Activated naive CD4-positive, alpha-beta T cell treated with anti-CD3 and anti-CD28 coated beads, Interleukin-2, amount 50 U/mL, for 16 hours (primary cell): ENCODE measurements around the gene ARL15.

Experiments used
- DNase-seq: peaks from one replicate; pipeline ENCODE4 v3.0.0-alpha.2; 2020

Gene ARL15

DNA sequence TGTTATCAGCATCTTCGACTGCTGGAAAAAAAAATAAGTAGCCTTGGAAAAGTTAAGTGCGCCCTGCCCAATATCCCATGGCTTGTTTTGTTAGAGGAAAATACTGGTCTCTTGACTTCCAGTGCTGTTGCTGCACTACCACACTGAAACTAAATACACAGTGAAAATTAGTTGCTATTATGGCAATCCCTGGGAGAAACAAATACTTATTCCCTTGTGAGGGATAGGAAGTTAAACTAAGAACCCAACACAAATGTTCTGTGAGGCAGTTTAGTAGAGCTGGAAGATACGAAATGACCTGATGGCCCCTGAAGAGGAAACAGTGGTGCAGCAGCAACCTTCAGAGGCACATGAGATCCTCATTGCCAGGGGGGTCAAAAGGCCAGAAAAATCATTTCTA, 164.0 kb downstream of the ARL15 start:
- DNase-seq = no peak

DNA sequence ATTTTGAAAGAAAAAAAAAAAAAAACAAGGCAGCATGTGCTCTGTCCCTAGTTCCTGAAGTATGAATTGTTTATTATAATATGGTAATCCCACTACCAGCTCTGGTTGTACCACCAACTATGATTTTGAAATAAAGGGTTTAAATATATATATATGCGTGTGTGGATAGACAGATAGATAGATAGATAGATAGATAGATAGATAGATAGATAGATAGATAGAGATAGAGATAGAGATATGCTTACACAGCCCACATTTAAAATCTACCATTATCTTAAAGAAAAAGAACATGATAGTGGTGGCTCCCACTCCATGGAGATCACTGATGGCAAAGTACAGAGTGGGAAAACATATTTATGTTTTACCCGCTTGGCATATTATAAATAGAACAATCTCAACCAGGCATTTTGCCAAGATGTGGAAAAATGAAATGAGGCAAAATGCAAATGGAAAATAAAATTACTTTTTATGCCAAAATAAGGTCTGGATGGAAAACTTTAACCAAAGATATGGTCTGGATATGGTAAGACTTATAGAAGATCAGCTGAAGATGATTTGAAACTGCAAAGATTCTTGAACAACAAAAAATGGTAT, 170.0 kb downstream of the ARL15 start:
- DNase-seq = no peak

DNA sequence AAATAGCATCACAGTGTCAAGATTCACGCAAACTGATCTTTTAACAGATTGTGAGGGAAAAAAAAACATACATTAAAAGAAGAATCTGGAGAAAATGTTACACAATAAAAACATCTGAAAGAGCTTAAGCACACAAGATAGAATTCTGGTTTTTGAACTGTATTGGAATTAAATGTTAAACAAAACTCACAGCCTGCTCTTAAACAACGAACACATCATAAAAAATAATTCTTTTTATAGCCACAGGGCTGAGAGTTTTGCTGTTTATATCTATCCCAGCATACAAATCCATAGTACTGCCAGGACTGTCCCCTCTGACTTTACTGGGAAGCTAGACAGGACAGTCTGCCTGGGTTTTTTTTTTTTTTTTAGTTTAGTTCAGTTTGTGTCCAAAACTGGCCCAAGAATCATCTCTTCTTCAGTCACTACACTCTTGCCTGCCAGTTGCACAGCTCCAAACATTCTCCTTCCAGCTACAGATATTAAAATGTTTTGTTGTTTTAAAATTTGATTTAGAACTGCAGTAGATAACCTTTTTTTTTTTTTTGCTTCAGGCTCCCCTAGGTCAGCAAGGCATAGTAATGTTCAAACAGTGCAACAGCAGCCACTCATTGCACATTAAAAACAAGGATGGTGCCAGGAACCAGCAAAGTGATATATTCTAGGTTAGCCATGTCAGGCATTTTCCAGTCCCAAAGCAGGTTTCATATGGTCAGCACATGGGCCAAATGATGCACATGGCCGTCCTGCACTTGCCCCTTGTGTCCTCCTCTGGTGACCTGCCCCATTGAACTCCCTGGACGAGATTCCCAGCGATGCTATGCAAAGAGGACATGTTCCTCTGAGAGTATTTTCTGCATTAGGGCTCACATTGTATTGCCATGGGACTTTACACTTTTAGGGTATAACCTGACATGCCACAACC, 173.6 kb downstream of the ARL15 start:
- DNase-seq = no peak

DNA sequence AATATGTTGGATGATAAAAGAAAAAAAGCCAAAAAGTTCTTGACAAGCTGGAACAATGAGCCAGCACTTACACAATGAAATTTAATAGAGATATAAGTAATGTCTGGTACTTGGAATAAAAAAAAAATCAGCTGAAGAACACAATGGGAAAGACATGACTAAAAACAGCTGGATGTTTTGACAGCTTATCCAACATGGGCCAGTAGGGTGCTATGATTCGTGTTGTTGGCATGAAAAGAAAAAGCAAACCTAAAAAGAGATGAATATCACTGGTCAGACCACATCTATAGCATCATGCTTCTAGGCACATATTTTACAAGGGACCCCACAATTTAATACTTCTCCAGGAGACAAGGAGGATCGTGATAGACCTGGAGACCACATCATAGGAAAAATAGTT, 175.3 kb downstream of the ARL15 start:
- DNase-seq = no peak

DNA sequence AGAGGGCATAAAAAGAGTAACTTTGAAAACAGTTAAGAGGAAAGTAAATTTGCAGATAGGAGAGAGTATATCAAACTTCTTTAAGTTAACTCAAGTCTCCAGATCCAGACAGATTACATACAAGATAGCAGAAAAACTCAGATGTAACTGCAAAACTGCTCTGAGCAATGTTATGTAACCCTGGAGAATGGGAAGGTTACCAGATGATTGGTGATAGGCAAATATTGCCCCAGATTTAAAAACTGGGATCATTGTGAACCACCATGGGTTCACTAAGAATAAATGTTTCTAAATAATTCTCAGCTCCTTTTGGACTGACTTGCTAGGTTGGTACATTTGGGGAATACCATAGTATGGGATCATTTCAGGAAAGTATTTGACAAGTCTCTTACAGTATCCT, 176.5 kb downstream of the ARL15 start:
- no peak for DNase-seq

DNA sequence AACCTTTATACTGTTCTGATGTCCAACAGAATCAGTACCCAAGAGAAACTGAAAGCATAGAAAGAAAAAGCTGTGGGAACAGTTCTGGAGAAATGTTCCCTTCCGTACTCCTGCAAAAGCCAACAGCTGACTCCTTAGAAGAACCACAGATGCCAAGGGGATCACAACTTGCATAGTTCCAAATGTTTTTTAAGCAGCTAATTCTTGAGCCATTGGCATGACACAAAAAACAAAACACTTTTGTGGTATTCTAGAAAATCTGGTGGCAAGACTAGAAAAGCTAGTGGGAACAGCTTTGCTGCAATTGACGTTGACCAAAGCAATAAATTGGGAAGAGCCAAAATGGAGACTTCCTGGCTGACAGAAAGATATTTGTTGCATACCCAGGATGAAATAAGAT, 189.9 kb downstream of the ARL15 start:
- DNase-seq = no peak

DNA sequence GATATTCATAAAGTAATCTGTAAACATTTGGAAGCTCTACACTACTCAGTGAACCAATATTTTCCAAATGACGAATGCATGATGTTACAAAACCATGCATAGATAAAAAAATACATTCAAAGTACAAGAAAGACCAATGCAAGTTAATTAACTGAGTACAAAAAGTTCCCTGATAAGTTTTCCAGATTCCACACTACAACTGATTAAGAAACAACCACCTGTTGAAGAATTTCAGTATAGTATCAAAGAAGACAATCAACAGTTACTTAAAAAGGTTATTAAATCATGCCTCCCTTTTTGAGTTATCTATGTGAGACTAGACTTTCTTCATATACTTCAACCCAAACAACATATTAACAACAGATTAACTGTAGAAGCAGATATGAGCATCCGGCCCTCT, 192.4 kb downstream of the ARL15 start:
- DNase-seq = no peak

DNA sequence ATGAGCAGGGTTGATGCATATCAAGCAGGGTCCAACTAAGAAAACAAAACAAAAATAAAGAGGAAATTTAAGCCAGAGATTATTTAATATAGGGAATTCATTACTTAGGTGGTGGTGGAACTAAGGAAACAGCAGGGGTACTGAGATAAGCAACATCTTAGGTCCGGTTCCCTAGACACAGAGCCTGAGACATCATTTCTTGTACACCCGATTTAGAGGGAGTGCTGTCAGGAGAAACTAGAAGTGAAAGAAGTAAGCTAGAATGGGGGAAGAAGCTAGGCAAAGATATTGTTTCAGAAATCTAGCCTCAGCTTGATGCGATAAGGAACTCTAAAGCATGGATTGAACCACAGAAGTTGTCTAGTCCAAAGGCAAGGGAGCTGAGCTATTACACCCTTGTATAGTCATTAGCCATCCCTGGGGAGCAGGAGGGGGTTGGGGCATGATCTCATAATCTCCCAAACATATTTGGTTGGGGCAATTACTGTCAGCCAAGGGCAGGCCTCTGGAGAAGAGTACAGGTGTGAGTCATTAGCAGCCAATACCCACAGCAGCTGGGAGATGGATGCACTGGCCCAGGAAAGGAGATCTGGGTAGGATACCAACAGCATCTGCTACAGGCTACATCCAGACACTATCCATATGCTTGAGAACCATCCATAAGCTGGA, 194.5 kb downstream of the ARL15 start:
- no peak for DNase-seq

DNA sequence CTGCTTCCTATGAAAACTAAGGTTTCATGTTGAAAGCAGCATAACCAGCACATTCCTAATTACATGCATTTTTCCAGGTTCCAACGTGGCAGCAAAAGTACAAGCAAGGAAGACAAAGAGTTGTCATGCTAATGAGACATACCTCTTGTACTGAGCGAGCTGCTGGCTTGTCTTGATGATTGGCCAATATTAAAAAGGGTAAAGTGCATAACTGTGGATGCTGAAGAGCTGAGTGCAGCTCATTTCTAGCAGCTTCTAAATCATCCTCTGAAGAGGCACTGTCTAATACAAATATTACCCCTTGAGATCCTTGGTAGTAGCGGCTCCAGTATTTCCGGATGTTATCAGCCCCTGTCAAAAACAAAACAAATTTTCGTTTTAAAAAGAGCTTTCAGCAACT, 197.3 kb downstream of the ARL15 start:
- no peak for DNase-seq

DNA sequence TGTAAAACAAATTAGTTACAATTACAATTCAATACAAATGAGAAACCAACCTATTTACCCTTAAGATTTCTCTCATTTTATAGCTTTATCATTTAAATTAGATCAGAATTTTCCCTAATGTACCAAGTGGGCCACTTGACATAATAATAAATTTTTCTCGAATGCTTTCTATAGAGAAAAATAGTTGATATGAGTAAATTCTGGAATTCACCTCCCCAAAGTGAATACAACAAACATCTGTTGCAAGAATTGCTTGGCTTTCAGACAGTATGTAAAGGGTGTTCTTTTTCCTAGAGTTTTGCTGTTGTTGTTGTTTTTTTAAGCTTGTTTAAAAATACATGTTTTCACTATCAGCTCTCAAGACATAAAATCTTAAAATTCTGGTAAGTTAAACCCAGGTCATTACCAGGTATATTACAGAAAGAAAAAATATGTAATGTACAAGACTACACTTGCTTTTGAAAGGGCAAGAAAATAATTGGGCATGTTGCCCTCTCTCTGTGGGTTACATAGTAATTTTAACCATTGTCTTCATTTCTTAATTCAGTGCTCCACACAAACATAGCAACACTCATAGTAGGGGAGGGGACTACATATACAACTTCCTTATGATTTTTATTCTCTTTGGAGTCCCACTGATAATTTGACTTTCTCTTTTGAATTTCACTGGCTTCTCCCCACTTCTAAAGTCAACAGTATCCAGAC, 200.6 kb downstream of the ARL15 start:
- DNase-seq = no peak

DNA sequence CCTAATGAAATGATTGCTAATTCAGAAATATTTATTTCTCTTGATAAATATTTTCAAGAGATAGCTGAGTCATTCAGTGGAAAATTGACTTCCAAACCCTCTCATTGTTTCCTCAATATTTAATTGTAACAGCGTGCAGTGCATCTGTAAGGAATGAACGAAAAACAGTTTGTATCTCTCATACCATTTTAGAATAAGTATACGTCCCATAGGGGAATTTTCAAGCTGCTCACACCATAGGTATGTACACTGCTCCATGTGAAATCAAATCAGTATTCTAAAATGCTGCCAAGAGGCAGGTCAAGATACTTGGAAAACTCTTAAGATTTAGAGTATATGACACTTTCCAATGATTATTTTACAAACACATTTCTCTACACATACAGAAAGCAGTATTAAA, 202.2 kb downstream of the ARL15 start:
- no peak for DNase-seq

DNA sequence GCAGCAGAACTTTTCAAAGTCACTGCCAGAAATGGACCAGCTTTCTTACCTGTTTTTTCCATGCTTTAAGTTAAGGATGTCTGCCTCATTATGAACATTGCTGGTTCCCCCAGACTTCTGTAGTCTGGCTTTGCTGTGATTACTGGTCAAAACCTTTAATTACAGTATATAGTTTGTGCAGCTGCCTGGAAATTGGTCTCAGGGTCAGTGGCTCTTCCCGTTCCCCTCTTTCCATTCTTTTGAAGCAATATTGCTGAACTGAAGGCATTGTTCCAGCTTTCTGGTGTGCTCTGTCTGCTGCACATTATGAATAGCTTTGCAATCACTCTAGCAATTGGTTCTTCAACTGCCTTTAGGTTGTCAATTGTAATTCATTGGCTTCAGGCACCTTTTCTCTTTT, 206.5 kb downstream of the ARL15 start:
- no peak for DNase-seq

DNA sequence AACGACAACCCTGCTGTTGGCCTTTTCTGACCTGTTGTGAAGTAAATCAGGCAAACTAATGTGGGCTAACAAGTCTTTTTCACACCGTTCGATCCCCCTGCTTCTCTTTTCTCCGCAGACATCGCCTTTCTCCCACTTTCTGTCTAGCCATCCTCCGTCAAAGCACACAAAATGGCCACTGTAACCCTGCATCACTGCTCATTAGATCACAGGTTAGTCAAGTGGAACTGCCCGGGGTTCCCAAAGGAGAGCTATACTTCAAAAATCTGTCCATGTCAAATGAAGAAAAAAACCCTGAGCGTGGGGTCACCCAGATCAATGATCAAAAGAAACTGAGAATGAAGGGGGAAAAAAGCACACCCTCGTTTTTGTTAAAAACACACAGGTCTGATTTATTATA, 212.1 kb downstream of the ARL15 start:
- DNase-seq = no peak

DNA sequence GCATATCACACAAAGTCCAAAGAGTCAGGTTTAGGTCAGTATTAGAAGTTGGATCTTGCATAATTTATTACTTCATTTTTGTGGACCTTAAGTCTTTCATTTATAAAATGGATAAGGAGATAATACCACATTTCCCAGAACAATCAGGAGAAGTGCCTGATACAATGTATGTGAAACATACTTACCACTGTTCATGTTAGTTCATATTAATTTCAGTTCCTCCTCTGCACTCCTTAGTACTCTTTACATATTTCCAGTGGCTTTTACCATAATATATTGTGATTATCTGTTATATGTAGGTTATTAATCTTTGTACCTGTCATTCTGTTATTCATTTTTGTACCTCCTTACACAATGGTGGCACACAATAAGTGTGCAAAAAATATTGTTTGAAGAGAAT, 214.4 kb downstream of the ARL15 start:
- no peak for DNase-seq

DNA sequence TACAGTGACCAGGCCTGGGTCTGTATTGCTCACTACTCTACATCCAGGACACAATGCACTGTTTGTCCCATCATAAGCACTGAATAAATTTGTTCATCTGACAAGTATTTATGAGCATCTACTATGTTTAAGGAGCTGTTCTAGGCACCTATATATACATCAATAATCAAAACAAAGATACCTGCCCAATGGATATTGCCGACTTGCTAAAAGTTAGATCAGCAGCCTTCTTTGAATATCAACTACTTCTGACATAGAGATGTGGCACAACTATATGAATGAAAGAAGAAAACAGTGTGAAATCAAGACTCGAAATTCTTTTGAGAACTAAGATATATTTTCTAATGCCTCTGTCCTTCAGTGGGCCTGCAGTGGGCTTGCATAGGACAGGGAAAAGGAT, 215.7 kb downstream of the ARL15 start:
- DNase-seq = no peak

DNA sequence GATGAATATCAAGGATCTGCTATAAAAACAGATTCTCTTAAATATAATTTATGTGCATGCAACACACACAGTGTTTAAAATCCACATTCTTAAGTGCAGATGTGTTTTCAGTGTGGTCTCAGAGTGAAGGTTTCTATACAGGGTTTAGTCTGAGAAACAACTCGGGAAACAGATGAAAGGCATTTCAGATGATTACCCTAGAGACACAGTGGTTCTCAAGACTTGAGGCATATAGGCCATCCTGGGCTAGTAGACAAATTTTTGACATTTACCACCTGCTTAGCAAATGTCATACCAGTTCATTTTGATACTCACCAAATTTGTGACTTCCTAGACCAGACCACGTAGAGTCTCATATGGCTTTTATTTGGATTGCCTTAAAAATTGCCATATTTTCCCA, 216.5 kb downstream of the ARL15 start:
- DNase-seq = no peak

DNA sequence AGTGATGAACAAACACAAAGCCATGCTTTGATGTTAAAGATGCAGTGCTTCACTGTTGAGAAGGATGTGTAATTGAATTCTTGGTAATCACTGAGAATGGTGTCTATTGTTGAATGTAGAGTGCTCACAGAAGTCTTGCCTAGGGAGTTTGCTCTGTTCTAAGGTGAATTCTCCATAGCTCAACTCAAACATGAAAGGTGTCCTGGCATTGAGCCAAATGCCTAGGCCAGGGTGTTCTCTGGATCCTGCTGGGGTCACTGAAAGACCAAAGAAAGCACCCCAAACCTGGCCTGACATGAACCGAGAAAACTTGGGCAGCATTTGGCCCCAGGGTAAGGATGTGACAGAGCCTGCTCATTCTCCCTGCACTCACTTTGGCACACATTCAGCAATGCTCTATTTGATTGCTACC, 217.3 kb downstream of the ARL15 start:
- no peak for DNase-seq

DNA sequence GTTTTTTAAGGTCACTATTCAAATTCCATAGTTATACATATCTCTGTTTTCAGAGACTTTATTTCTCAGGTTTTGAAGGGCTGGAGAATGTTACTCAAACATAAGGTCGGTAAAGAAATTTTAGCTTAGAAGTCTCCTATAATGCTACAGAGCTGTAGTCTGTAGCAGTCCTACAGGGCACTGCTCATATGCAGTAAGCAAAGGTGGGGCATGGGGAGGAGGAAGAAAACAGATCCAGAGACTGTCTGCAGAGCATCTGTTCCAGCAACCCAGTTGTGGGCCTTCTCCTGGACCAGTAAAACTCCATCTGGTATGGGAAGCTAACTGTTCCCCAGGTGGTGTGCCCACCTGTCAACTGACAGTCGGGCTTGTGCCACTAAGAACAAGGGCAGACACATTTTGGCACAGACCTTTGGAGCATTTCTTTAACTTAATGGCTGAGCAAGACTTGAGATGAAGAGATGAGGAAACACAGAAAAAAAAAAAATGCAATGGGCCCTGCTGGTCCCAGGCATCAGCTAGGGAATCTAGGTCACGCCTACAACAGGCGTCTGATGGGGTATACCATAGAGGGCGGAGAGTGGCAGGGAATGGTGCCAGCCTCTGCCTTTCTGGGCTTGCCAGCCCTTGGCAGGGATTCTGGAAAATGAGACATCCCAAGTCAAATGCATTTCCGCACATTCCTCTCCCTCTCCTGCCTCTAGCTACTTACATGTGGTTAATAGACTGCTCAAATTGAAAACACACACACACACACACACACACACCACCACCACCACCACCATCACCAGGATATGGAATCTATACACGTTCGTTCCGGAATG, 218.9 kb downstream of the ARL15 start:
- no peak for DNase-seq

DNA sequence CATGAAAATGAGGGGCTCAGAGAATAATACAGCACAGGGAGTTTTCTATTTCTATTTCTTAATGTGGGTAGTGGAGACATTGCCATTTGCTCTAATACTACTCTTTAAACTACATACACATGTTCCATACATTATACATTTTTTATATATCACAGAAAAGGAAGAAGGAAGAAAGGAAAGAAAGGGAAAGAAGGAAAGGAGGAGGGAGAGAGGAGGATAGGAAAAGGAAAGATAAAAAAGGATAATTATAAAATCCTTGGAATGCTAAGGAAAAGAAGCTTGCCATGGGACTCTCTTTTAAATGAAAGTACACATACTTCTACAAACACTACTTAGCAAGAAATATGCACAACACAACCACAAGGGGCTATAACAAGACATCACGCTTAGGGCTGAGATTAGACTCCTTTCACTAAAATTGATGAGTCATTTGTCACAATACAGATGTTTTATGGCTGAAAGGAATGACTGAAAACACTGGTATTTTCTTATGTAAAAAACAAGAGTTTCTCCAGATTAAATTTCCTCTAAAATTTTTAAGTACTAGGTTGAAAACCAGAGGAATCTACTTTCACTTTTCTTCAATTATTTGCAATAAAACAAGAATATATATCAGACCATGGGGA, 219.8 kb downstream of the ARL15 start:
- no peak for DNase-seq

DNA sequence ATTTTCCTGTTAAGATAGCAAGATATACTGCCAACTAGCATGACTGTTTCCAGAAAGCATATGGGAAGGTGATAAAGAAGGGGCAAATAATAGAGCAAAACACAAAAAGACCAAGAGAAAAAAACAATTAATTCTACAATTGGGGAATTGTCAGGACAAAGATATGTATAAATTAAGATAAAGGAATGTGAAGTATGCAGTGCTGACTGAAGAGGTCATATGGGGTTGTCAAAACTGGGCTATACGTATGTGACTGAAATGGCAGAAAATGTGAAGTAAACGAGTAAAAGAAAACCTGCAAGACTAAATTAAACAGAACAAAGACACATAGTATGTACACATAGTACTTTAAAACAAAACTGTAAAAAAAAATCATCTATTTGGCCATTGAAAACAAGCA, 222.3 kb downstream of the ARL15 start:
- DNase-seq = no peak

DNA sequence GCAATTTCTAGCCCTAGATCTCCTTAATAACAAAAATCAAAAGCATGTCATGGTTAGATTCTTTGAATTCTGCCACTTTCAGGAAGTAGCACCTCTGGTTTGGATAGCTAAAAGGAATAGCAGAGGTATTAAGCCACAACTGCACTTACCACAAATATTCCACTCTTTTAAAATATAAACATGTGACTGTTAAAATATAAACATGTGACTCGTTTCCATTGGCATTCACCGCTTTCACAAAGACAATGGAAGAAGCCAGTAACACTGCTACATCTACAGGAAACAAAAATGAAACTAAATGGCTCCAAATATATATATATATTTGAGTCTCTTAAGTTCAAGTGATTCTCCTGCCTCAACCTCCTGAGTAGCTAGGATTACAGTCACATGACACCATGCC, 222.9 kb downstream of the ARL15 start:
- DNase-seq = no peak

DNA sequence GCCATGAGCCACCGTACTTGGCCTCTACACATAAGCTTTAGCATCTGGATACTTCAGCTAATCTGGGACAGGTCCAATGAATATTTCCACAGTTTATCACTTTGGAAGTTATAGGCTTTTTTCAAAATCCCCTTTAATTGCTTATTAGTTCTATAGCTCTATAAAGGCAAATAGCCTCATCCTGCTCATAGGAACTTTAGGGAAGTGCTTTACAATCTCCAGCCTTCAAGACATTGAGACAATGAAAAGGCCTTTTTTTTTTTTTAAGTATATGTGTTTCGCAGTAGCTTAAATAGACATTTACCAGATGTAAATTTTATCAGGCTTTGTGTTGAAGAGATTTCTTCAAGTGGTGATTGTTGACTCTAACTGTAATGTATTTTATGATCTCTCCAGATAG, 224.2 kb downstream of the ARL15 start:
- DNase-seq = no peak
